Stimulated activated CD8-positive, alpha-beta memory T cell treated with anti-CD3 and anti-CD28 coated beads, Interleukin-2, amount 100 ng/mL, for 48 hours (primary cell): Measurements from ENCODE around the gene IFNAR2.

Experiments used
- DNase-seq, 2 donors: peaks; one replicate each; pipeline ENCODE4 v3.0.0-alpha.2; 2020; ENCODE audit warnings: low read depth in 2 of 2

IFNAR2 gene

DNA sequence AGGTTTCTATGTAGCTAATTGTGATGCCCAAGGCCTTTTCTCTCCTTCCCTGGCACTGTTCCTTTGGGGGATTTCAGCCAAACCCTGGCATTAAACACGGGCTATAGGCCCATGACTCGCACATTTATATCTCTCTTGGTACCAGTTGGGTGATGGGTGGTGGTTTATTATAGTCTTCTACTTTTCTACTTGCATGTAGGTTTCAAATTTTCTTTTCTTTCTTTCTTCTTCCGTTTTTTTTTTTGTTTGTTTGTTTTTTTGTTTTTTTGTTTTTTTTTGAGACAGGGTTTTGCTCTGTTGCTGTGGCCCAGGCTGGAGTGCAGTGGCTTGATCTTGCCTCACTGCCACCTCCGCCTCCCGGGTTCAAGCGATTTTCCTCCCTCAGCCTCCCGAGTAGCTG lies 37.5 kb downstream of the IFNAR2 start:
- no peak for DNase-seq

DNA sequence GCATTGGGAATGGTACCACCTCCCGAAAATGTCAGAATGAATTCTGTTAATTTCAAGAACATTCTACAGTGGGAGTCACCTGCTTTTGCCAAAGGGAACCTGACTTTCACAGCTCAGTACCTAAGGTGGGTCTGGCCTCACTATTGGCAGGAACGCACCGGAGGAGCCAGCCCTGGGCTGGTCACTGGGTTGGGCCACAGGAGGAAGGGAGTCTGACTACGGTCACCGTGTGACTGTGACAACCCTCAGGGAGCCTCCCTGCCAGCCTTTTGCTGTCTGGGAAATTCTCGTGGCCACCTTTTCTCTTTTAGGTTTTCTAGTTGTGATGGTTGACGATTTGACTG lies 38.6 kb downstream of the IFNAR2 start:
- no peak for DNase-seq

DNA sequence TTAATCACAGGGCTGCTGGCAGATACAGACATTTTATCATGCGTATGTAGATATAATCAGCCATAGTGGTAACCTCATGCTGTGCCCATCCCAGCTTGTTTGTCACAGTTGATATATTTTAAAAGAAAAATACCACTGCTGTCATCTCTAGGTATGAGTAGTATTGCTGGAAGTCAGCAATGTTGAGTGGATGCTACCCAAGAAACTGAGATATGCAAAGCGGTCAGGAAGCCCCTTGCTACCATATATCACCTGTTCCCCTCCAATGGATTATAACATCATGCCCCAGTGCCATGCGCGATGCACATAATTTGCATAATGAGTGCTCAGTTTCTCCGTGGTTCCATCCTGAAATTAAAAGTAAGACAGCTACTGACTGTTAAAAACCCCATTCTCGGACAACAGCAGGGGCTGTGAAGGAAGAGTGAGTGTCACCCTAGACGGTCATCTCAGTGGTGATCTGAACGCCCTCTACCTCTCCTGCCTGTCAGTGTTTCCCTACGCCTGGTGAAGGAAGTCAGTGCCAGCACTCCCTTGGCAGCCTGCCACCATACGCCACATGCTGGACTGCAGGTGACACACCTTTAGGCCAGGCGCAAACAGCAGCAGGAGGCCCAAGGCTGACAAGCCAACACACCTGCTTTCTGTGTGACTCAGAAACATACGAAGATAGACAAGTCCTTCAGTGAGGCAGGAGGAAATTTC lies 39.2 kb downstream of the IFNAR2 start:
- no peak for DNase-seq

DNA sequence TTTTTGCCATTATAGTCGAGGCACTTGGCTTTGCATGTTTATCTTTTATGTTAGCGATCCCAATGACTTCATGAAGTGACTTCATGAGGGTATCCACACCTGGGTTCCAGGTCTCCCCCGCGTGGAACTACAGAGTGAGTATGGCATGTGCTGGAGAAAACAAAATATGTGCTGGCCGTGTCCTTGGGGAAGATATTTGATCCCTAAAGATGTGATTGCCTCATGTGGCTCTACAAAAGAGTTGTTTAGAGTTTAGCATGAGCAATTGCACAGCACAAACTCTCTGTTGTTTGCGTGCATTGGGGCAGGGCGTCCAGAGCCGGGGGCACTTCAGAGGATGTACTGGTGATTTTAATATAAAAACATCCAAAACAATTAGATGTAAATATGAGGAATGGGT lies 41.2 kb downstream of the IFNAR2 start:
- no peak for DNase-seq

DNA sequence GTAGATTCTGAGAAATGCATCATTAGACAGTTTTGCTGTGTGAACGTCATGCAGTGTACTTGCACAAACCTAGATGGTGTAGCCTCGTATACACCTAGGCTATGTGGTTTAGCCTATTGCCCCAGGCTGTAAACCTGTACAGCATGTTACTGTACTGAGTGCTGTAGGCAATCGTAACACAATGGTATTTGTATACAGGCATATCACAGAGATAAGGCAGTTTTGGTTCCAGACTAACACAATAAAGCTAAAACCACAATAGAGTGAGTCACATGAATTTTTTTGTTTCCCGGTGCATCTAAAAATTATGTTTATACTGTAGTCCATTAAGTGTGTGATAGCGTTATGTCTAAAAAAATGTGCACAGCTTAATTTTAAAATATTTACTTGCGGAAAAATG lies 43.3 kb downstream of the IFNAR2 start:
- DNase-seq = no peak

DNA sequence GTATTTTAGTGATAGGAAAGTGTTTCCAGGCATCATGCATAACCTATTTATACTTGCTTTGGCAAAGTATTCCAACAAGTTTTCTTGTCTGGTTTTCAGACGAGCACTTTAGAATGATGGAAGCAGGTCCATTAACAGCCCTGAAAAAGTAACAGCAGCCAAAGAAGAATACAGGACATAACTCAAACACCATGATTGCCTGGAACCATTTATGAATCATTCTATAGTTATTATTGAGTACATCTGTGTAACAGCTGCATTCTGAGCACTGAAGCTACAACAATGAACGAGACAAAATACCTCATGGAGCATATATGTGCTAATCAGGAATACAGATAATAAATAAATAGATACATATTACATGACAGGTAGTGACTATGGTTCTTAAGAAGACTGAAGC lies 49.0 kb downstream of the IFNAR2 start:
- no peak for DNase-seq

DNA sequence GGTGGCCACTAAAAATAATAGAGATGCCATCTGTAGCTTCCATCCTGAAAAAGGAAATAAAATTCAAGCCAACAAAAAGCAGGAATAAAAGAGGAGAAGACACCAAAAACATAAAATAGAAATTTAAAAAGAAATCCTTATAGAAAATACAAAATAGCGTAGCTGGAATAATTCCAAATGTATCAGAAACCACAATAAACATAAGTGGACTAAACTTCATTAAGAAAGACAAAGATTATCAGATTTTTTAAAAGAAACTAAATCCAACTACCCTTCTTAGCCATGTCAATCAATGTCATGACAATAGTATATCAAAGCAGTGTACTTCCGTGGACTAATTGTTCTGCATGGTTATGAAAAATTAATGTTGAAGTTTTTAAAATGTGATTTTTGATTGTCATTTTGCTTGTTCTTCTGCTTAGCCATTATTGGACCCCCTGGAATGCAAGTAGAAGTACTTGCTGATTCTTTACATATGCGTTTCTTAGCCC lies 49.6 kb downstream of the IFNAR2 start:
- no peak for DNase-seq
